WTC11 (cell line): Measurements from ENCODE around the gene CORO6. TPM values are rescaled to one million over a fixed set of nuclear protein-coding genes. Genes with fewer than 3 reads are reported as not detected.

Source experiments
- ATAC-seq: fragments of 200-7000 bp; cut with Tn5 transposase; 2 replicates; pipeline ENCODE4 v1.10.0; 2021; ENCODE audit warnings: mild to moderate bottlenecking, moderate library complexity
- CTCF ChIA-PET: fragments of 300-600 bp; sonication (Branson Sonifier 250); formaldehyde crosslinking; loops from one replicate; lab custom pipeline; 2021; ENCODE audit warnings: antibody characterized with exemption; lab: Charles Lee
- POLR2A ChIA-PET: fragments of 350-600 bp; sonication (Branson Sonifier 250); formaldehyde crosslinking; loops from one replicate; lab custom pipeline; 2021; ENCODE audit warnings: antibody characterized with exemption; lab: Charles Lee
- DNase-seq: peaks from one replicate; pipeline ENCODE4 v3.0.0; 2021; ENCODE audit warnings: low spot score
- H3K27ac Mint-ChIP-seq: 2 replicates; pipeline ENCODE4 v1.8.0; 2021; ENCODE audit warnings: mixed read lengths
- H3K27me3 Mint-ChIP-seq: 2 replicates; pipeline ENCODE4 v1.8.0; 2021; ENCODE audit warnings: low read depth, mild to moderate bottlenecking, moderate library complexity, mixed read lengths
- H3K36me3 Mint-ChIP-seq: 2 replicates; pipeline ENCODE4 v1.8.0; 2021; ENCODE audit warnings: mixed read lengths
- H3K4me1 Mint-ChIP-seq: 2 replicates; pipeline ENCODE4 v1.8.0; 2022; ENCODE audit warnings: mixed read lengths
- H3K4me3 Mint-ChIP-seq: 2 replicates; pipeline ENCODE4 v1.8.0; 2021; ENCODE audit warnings: mild to moderate bottlenecking, moderate library complexity, mixed read lengths
- H3K9me3 Mint-ChIP-seq: 2 replicates; pipeline ENCODE4 v1.8.0; 2021; ENCODE audit warnings: mixed read lengths
- ATF1 ChIP-seq: sonication (generic); formaldehyde crosslinking; IDR thresholded peaks from 2 replicates; pipeline ENCODE4 v1.8.1; 2023; ENCODE audit warnings: mild to moderate bottlenecking, moderate library complexity, missing genetic modification reagents
- CBFB ChIP-seq: sonication (generic); formaldehyde crosslinking; IDR thresholded peaks from 2 replicates; pipeline ENCODE4 v1.8.1; 2022; ENCODE audit warnings: mild to moderate bottlenecking, low read depth, missing genetic modification reagents
- CREM ChIP-seq: sonication (generic); formaldehyde crosslinking; IDR thresholded peaks from 2 replicates; pipeline ENCODE4 v1.8.1; 2022; ENCODE audit warnings: mild to moderate bottlenecking, missing genetic modification reagents, moderate library complexity
- CTCF ChIP-seq: fragments of 200-600 bp; IDR thresholded peaks from 2 replicates; pipeline ENCODE4 v1.8.0; 2022; ENCODE audit warnings: antibody characterized with exemption
- ETV6 ChIP-seq: sonication (generic); formaldehyde crosslinking; IDR thresholded peaks from 2 replicates; pipeline ENCODE4 v1.8.1; 2022; ENCODE audit warnings: mild to moderate bottlenecking, missing genetic modification reagents
- GABPB1 ChIP-seq: sonication (generic); formaldehyde crosslinking; IDR thresholded peaks from 2 replicates; pipeline ENCODE4 v1.8.1; 2023; ENCODE audit warnings: mild to moderate bottlenecking, missing genetic modification reagents
- IRF1 ChIP-seq: sonication (generic); formaldehyde crosslinking; IDR thresholded peaks from 2 replicates; pipeline ENCODE4 v1.8.0; 2023; ENCODE audit warnings: missing genetic modification reagents
- JAZF1 ChIP-seq: fragments of 250-450 bp; sonication (Bioruptor Pico); IDR thresholded peaks from 2 replicates; pipeline ENCODE4 v1.9.0; 2021; ENCODE audit warnings: moderate library complexity, mild to moderate bottlenecking, inconsistent platforms
- MAX ChIP-seq: sonication (generic); formaldehyde crosslinking; IDR thresholded peaks from 2 replicates; pipeline ENCODE4 v1.8.0; 2022; ENCODE audit warnings: mild to moderate bottlenecking, missing genetic modification reagents
- NR2C2 ChIP-seq: sonication (generic); formaldehyde crosslinking; IDR thresholded peaks from 2 replicates; pipeline ENCODE4 v1.8.0; 2022; ENCODE audit warnings: mild to moderate bottlenecking, missing genetic modification reagents
- OVOL2 ChIP-seq: fragments of 250-450 bp; sonication (Bioruptor Pico); IDR thresholded peaks from 2 replicates; pipeline ENCODE4 v1.9.0; 2021; ENCODE audit warnings: mild to moderate bottlenecking, borderline replicate concordance
- ZMAT4 ChIP-seq: fragments of 250-450 bp; sonication (Bioruptor Pico); IDR thresholded peaks from 2 replicates; pipeline ENCODE4 v1.9.0; 2021; ENCODE audit warnings: mild to moderate bottlenecking
- ZNF121 ChIP-seq: sonication (generic); formaldehyde crosslinking; IDR thresholded peaks from 2 replicates; pipeline ENCODE4 v1.8.0; 2023; ENCODE audit warnings: missing genetic modification reagents
- ZNF263 ChIP-seq: sonication (generic); formaldehyde crosslinking; IDR thresholded peaks from 2 replicates; pipeline ENCODE4 v1.8.1; 2022; ENCODE audit warnings: low read depth, mild to moderate bottlenecking, moderate library complexity, missing genetic modification reagents
- ZNF396 ChIP-seq: fragments of 250-450 bp; sonication (Bioruptor Pico); IDR thresholded peaks from 2 replicates; pipeline ENCODE4 v1.8.0; 2021; ENCODE audit warnings: mild to moderate bottlenecking, moderate library complexity, borderline replicate concordance
- ZNF425 ChIP-seq: fragments of 250-450 bp; sonication (Bioruptor Pico); conservative IDR thresholded peaks from 2 replicates; pipeline ENCODE4 v1.9.0; 2021; ENCODE audit warnings: mild to moderate bottlenecking
- total RNA-seq: library from RNA; stranded (reverse); gene quantifications from 3 replicates; pipeline ENCODE4 v1.2.3, GENCODE V29; 2021
- TF ChIP-seq, protein P1 (sequence below): sonication (generic); formaldehyde crosslinking; IDR thresholded peaks from 2 replicates; pipeline ENCODE4 v1.8.0; 2022; ENCODE audit warnings: mild to moderate bottlenecking, missing genetic modification reagents
- TF ChIP-seq, protein P2 (sequence below): sonication (generic); formaldehyde crosslinking; IDR thresholded peaks from 2 replicates; pipeline ENCODE4 v1.8.1; 2022; ENCODE audit warnings: missing genetic modification reagents, borderline replicate concordance

The CORO6 gene
- total RNA-seq, 1 experiment from 2014 or later: 8.9 TPM

GRCh38 chr17:29596811-29597210, 25.9 kb downstream of the CORO6 start:
- no peak; the same call in 1 of the 2 replicates for ATAC-seq
- no peaks in the 10 kb centered on the region for H3K36me3 Mint-ChIP-seq

DNA sequence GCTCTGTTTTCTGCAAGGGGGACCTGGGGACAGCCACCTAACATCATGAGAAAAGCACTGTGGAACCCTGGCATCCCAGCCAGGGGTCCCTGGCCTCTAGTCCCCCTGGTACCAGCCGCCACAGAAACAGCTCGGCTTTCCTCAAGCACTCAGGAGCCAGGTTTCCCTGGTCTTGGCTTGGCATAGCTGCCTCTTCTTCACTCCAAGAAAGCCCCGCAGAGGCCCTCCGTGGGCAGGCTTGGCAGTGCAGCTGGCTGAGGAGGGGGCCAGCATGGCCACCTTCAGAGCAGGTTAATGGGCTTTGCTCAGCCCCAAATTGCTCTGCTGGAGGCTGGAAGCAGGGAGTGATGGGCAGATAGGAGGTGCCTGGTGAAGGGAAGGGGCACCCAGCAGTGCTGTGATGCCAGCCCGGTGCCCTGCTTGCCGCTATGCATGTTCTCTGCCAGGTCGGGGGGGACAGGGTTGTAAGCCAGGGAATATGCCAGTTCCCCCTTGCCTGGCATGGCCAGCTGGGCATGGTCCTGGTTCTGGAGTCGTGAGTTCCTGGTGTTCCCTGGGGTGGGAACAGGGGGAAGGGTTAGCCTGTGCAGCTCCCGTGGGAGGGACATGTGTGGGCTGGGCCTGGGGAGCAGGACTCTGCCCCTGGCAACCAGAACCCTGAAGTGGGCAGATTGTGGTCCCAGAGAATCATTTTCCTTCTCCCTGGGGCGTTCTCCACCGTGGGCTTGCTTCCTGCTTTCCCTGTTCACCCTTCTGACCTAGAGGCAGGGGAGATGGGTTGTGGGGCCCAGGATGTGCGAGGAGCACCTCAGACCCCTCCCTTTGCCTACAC, 26.6 kb downstream of the CORO6 start:
- ATAC-seq: no peak
- TF ChIP-seq IRF1 (CRISPR knock-in tag) (no peak), ETV6 (CRISPR knock-in tag) (no peak), CTCF (no peak), MAX (CRISPR knock-in tag) (no peak), NR2C2 (CRISPR knock-in tag) (no peak), GABPB1 (no peak), ZNF121 (no peak), ZNF263 (CRISPR knock-in tag) (no peak), CREM (CRISPR knock-in tag) (no peak), OVOL2 (CRISPR knock-in tag) (no peak), ZNF396 (CRISPR knock-in tag) (no peak), ZNF425 (CRISPR knock-in tag) (no peak), JAZF1 (CRISPR knock-in tag) (no peak)
- TF ChIP-seq, protein P1, sequence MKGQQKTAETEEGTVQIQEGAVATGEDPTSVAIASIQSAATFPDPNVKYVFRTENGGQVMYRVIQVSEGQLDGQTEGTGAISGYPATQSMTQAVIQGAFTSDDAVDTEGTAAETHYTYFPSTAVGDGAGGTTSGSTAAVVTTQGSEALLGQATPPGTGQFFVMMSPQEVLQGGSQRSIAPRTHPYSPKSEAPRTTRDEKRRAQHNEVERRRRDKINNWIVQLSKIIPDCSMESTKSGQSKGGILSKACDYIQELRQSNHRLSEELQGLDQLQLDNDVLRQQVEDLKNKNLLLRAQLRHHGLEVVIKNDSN: no peak
- TF ChIP-seq, protein P2, sequence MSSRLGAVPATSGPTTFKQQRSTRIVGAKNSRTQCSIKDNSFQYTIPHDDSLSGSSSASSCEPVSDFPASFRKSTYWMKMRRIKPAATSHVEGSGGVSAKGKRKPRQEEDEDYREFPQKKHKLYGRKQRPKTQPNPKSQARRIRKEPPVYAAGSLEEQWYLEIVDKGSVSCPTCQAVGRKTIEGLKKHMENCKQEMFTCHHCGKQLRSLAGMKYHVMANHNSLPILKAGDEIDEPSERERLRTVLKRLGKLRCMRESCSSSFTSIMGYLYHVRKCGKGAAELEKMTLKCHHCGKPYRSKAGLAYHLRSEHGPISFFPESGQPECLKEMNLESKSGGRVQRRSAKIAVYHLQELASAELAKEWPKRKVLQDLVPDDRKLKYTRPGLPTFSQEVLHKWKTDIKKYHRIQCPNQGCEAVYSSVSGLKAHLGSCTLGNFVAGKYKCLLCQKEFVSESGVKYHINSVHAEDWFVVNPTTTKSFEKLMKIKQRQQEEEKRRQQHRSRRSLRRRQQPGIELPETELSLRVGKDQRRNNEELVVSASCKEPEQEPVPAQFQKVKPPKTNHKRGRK (CRISPR knock-in tag): no peak
- CTCF ChIA-PET: interaction anchor here (0.6 to 4.6 kb wide), 6 partner anchors 11 to 227 kb away, joined by 3 to 85 read pairs (median 4); no protein-coding TSS in a partner anchor
- peaks cover 51% of the 10 kb centered on the region for H3K4me1 Mint-ChIP-seq
- H3K27me3 Mint-ChIP-seq: no peaks in the 10 kb centered on the region
- no peaks in the 10 kb centered on the region for H3K36me3 Mint-ChIP-seq
- DNase-seq: no peak
- POLR2A ChIA-PET: no interaction called here
- H3K4me3 Mint-ChIP-seq: no peak overlapping the region
- no peak overlapping the region for H3K27ac Mint-ChIP-seq
- no peaks in the 10 kb centered on the region for H3K9me3 Mint-ChIP-seq

More at GRCh38 chr17:29596811-29597210, 25.9 kb downstream of the CORO6 start:
- Mint-ChIP-seq H3K27me3 (no peaks in the 10 kb centered on the region), H3K4me3 (no peak overlapping the region), H3K4me1 (peaks cover 51% of the 10 kb centered on the region), H3K9me3 (no peaks in the 10 kb centered on the region)
- POLR2A ChIA-PET: interaction anchor here (0.6 kb wide), 1 partner anchor 185 kb away, joined by 6 read pairs; no protein-coding TSS in a partner anchor
- CTCF ChIA-PET: interaction anchor here (1.0 to 4.6 kb wide), 12 partner anchors 9 to 497 kb away, joined by 3 to 85 read pairs (median 6); partner anchors contain the start of gene ABHD15
- no peak for TF ChIP-seq ZMAT4
- no peak for TF ChIP-seq ATF1
- TF ChIP-seq CBFB: no peak
- TF ChIP-seq, all 79 proteins: peak for 0
- no peak overlapping the region for H3K27ac Mint-ChIP-seq
- no peak for DNase-seq
